Measurements from ENCODE around the gene MYH6.

DNA sequence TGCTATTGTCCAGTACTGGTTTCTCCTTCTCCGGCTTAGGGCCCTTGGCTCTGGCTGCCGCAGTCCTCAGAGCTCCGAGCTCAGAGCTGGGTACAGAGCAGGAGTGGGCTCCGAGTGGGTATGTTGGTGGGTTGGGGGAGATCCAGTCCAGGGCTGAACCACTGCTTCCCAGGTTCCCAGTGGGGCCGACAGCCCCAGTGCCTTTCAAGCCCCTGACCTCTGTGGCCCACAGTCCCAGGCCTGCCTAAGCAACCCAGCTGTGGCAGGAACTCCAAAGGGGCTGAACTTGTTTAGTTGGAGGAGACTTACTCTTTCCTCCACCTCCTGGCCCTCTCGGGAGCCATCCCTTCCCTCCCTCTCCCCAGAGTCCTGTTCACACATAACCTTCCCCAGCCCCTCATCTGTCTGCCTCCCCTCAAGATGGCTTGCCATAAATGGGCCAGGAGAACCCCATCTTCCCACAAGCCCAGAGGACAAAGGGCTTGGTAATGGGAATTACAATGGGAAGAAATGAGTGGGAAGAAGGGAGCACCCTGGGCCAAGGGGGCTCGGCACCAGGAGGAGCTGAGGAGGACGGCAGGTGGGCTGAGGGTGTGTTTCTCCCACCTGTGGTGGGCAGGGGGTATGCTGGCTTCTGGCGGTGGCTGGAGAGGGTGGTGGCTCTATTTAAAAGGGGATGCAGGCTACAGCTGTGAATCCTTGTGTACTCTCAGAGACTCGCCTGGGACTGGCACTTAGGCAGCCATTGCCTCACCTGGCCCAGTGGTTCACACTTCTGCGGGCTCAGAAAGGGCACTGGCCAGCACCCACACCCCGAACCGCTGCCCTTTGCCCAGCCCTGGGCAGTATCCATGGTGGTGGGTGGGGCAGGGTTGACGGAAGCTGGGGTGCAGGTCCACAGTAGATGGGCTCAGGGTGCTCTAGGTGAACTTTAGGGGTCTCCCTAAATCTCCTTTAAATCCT lies 3.8 kb upstream of the MYH6 start:
- TF ChIP-seq, protein P1, sequence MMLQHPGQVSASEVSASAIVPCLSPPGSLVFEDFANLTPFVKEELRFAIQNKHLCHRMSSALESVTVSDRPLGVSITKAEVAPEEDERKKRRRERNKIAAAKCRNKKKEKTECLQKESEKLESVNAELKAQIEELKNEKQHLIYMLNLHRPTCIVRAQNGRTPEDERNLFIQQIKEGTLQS (IDR thresholded peaks at IDR 0.05): no peak
- TF ChIP-seq RAD21 (IDR thresholded peaks at IDR 0.05) (no peak), YY1 (IDR thresholded peaks at IDR 0.05) (no peak), EGR1 (IDR thresholded peaks at IDR 0.05; ENCODE audit: low read depth in 2 of 2) (no peak), GABPA (IDR thresholded peaks at IDR 0.05 in 1 of 2, conservative IDR thresholded peaks at IDR 0.05 in 1 of 2) (no peak), TAF1 (conservative IDR thresholded peaks at IDR 0.05) (no peak), FOXA1 (IDR thresholded peaks at IDR 0.05) (no peak), SP1 (IDR thresholded peaks at IDR 0.05) (no peak)
- TF ChIP-seq, protein P2, sequence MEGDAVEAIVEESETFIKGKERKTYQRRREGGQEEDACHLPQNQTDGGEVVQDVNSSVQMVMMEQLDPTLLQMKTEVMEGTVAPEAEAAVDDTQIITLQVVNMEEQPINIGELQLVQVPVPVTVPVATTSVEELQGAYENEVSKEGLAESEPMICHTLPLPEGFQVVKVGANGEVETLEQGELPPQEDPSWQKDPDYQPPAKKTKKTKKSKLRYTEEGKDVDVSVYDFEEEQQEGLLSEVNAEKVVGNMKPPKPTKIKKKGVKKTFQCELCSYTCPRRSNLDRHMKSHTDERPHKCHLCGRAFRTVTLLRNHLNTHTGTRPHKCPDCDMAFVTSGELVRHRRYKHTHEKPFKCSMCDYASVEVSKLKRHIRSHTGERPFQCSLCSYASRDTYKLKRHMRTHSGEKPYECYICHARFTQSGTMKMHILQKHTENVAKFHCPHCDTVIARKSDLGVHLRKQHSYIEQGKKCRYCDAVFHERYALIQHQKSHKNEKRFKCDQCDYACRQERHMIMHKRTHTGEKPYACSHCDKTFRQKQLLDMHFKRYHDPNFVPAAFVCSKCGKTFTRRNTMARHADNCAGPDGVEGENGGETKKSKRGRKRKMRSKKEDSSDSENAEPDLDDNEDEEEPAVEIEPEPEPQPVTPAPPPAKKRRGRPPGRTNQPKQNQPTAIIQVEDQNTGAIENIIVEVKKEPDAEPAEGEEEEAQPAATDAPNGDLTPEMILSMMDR (IDR thresholded peaks at IDR 0.05; ENCODE audit: low read depth, low read length, missing input control): no peak
- TF ChIP-seq, protein P3, sequence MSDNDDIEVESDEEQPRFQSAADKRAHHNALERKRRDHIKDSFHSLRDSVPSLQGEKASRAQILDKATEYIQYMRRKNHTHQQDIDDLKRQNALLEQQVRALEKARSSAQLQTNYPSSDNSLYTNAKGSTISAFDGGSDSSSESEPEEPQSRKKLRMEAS (IDR thresholded peaks at IDR 0.05): no peak
- TF ChIP-seq, protein P4, sequence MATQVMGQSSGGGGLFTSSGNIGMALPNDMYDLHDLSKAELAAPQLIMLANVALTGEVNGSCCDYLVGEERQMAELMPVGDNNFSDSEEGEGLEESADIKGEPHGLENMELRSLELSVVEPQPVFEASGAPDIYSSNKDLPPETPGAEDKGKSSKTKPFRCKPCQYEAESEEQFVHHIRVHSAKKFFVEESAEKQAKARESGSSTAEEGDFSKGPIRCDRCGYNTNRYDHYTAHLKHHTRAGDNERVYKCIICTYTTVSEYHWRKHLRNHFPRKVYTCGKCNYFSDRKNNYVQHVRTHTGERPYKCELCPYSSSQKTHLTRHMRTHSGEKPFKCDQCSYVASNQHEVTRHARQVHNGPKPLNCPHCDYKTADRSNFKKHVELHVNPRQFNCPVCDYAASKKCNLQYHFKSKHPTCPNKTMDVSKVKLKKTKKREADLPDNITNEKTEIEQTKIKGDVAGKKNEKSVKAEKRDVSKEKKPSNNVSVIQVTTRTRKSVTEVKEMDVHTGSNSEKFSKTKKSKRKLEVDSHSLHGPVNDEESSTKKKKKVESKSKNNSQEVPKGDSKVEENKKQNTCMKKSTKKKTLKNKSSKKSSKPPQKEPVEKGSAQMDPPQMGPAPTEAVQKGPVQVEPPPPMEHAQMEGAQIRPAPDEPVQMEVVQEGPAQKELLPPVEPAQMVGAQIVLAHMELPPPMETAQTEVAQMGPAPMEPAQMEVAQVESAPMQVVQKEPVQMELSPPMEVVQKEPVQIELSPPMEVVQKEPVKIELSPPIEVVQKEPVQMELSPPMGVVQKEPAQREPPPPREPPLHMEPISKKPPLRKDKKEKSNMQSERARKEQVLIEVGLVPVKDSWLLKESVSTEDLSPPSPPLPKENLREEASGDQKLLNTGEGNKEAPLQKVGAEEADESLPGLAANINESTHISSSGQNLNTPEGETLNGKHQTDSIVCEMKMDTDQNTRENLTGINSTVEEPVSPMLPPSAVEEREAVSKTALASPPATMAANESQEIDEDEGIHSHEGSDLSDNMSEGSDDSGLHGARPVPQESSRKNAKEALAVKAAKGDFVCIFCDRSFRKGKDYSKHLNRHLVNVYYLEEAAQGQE (IDR thresholded peaks at IDR 0.05): no peak

Data from liver (tissue), 3 donors.